Activated CD8-positive, alpha-beta memory T cell treated with anti-CD3 and anti-CD28 coated beads, Interleukin-2, amount 50 U/mL, for 24 hours (primary cell): Measurements from ENCODE around the gene PIP5K1C.

ENCODE experiments used
- DNase-seq: peaks from one replicate; pipeline ENCODE4 v3.0.0-alpha.2; 2020; ENCODE audit errors: extremely low read depth

Gene PIP5K1C

GRCh38 chr19:3609779-3610719 is 90.2 kb downstream of the PIP5K1C start:
- DNase-seq: no peak

- DNase-seq: no peak
Observed at GRCh38 chr19:3608750-3609322, 91.4 kb downstream of the PIP5K1C start.

GRCh38 chr19:3608079-3608641 is 92.1 kb downstream of the PIP5K1C start:
- no peak for DNase-seq

- no peak for DNase-seq
Observed at GRCh38 chr19:3607303-3608078, 92.8 kb downstream of the PIP5K1C start.

- peak; percentile 26 for DNase-seq
Observed at GRCh38 chr19:3606690-3607289, 93.5 kb downstream of the PIP5K1C start, which contains the start of gene TBXA2R. Gene TBXA2R, minus strand, starts transcription at chr19:3606875. Its CDS starts 6,241 bp downstream, at chr19:3600634.

- no peak for DNase-seq
Observed at GRCh38 chr19:3606174-3606689, 94.0 kb downstream of the PIP5K1C start.

- DNase-seq: no peak
Observed at GRCh38 chr19:3605770-3606169, 94.5 kb downstream of the PIP5K1C start.

- DNase-seq: no peak
Observed at GRCh38 chr19:3605361-3605760, 94.9 kb downstream of the PIP5K1C start.

- no peak for DNase-seq
Observed at GRCh38 chr19:3604987-3605343, 95.3 kb downstream of the PIP5K1C start.

GRCh38 chr19:3604227-3604986 is 95.9 kb downstream of the PIP5K1C start:
- no peak for DNase-seq

- no peak for DNase-seq
Observed at GRCh38 chr19:3603121-3603811, 97.0 kb downstream of the PIP5K1C start.

GRCh38 chr19:3601021-3601420 is 99.2 kb downstream of the PIP5K1C start:
- DNase-seq: no peak

GRCh38 chr19:3599776-3600187 is 100.5 kb downstream of the PIP5K1C start:
- DNase-seq: no peak

- no peak for DNase-seq
Observed at GRCh38 chr19:3595521-3596061, 104.7 kb downstream of the PIP5K1C start.

- no peak for DNase-seq
Observed at GRCh38 chr19:3593156-3593555, 107.1 kb downstream of the PIP5K1C start.

- no peak for DNase-seq
Observed at GRCh38 chr19:3591876-3592613, 108.2 kb downstream of the PIP5K1C start.

GRCh38 chr19:3590991-3591659 is 109.1 kb downstream of the PIP5K1C start:
- no peak for DNase-seq

- no peak for DNase-seq
Observed at GRCh38 chr19:3589949-3590348, 110.3 kb downstream of the PIP5K1C start.
